HG03354 (cell line): ENCODE measurements around the gene GPS2.
A peak's percentile ranks its signal among the peaks of the same experiment; 100 is the strongest.
"Not testable (repeated sequence)": the region's sequence is repeated elsewhere in the genome, so short reads cannot be mapped to it uniquely, and the experiment has no call there.

Experiments used
- ATAC-seq: cut with Tn5 transposase; IDR thresholded peaks from one replicate; pipeline ENCODE4 v1.9.1; 2021; ENCODE audit warnings: mild to moderate bottlenecking; ENCODE audit not compliant: unreplicated experiment, poor library complexity, severe bottlenecking

Gene GPS2

GRCh38 chr17:7340179-7340578 lies 25.0 kb upstream of the GPS2 start:
- no peak for ATAC-seq

- not testable (repeated sequence) for ATAC-seq
Observed at GRCh38 chr17:7337600-7337999, 22.4 kb upstream of the GPS2 start.

- peak; percentile 67 for ATAC-seq
Observed at GRCh38 chr17:7336240-7337175, 21.3 kb upstream of the GPS2 start, which contains the start of gene ACAP1. TSS of gene ACAP1 (plus strand) at chr17:7336529. CDS start at chr17:7336735, 206 bp downstream.

GRCh38 chr17:7335765-7336164 lies 20.6 kb upstream of the GPS2 start:
- not testable (repeated sequence) for ATAC-seq

- no peak for ATAC-seq
Observed at GRCh38 chr17:7334938-7335538, 19.9 kb upstream of the GPS2 start.

- ATAC-seq: not testable (repeated sequence)
Observed at GRCh38 chr17:7332600-7333069, 17.5 kb upstream of the GPS2 start.

GRCh38 chr17:7332111-7332510 lies 17.0 kb upstream of the GPS2 start:
- ATAC-seq: no peak

GRCh38 chr17:7330638-7331015 lies 15.5 kb upstream of the GPS2 start:
- ATAC-seq: no peak

- ATAC-seq: peak; percentile 48
Observed at GRCh38 chr17:7329997-7330637, 15.0 kb upstream of the GPS2 start.

GRCh38 chr17:7329374-7329996 lies 14.3 kb upstream of the GPS2 start:
- ATAC-seq: peak; percentile 68

- peak; percentile 9 for ATAC-seq
Observed at GRCh38 chr17:7328840-7329373, 13.7 kb upstream of the GPS2 start, which contains the start of gene NEURL4. TSS of gene NEURL4 (minus strand) at chr17:7329335. CDS start at chr17:7329312, 23 bp downstream.

- ATAC-seq: no peak
Observed at GRCh38 chr17:7328009-7328408, 12.8 kb upstream of the GPS2 start.

GRCh38 chr17:7327501-7327900 lies 12.3 kb upstream of the GPS2 start:
- no peak for ATAC-seq

GRCh38 chr17:7327056-7327455 lies 11.9 kb upstream of the GPS2 start:
- no peak for ATAC-seq

GRCh38 chr17:7326186-7326585 lies 11.0 kb upstream of the GPS2 start:
- no peak for ATAC-seq

GRCh38 chr17:7325031-7325528 lies 9.9 kb upstream of the GPS2 start:
- ATAC-seq: no peak

- no peak for ATAC-seq
Observed at GRCh38 chr17:7324438-7324779, 9.2 kb upstream of the GPS2 start.

- ATAC-seq: no peak
Observed at GRCh38 chr17:7323731-7324437, 8.7 kb upstream of the GPS2 start.
